ENCODE results near the gene COL12A1. TPM values are rescaled to one million over a fixed set of nuclear protein-coding genes. Genes with fewer than 3 reads are reported as not detected.

COL12A1 gene
- polyA plus RNA-seq, 4 donors = 0.67 to 32.3 (median 7.1) TPM

DNA sequence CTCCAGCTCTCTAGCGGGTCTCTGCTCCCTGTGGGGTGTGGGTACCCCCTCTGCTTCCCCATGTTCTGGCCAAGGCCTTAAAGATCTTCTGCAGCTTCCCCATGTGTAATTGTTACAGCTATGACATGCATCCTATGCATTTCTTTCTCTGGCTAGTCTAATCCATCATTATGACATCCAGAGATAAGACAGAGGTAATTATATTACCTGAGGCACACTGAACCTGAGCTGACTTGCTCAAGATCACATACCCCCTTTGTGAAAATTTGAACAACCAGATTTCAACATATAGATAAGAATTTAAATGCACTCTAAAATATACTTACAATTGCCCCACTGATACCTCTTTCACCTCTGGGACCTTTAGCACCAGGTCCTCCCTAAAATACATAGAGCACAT, 102.4 kb downstream of the COL12A1 start:
- DNase-seq (peak; percentile 10 to 66), FAIRE-seq (no peak)
- no peak overlapping the region for H3K27ac ChIP-seq (ENCODE audit: low read depth in 1 of 3, low read length in 2 of 3)
- no peaks in the 10 kb centered on the region for H3K27me3 ChIP-seq (ENCODE audit: control insufficient read depth in 3 of 3, insufficient read depth in 3 of 3, low read length in 3 of 3)
- peaks cover 0 to 2% (median 0%) of the 10 kb centered on the region in 3 donors for H3K4me1 ChIP-seq (ENCODE audit: control insufficient read depth in 3 of 3, insufficient read depth in 2 of 3, low read depth in 1 of 3, low read length in 2 of 3)
- WGBS, 3 donors = 17 to 60% (median 50%) methylated on average over 1 of the region's 1 CpG
- H3K4me3 ChIP-seq (ENCODE audit: low read depth in 1 of 3, low read length in 3 of 3) = no peak overlapping the region
- H3K36me3 ChIP-seq (ENCODE audit: control insufficient read depth in 3 of 3, insufficient read depth in 2 of 3, low read depth in 1 of 3, low read length in 3 of 3) = no peaks in the 10 kb centered on the region
- no peaks in the 10 kb centered on the region for H3K9me3 ChIP-seq (ENCODE audit: control insufficient read depth in 2 of 2, insufficient read depth in 1 of 2, low read depth in 1 of 2, low read length in 1 of 2)

DNA sequence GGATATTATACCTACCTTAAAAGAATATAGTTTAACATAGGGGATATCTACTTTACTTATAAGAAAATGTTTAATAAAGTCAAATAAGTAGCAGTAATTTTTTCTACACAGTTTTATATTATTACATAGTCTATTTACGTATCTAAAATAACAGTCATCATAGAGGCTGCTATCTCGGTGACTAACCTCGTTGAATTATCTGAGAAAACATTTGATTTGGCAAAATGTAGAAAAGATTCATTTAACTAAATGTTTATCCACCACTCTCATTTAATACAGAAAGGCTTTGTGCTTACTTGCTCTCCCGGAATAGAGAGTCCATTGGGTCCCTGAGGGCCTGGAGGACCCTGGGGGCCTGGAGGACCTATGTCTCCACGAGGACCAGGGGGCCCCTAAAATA, 103.6 kb downstream of the COL12A1 start:
- FAIRE-seq (no peak), DNase-seq (no peak)
- WGBS, 3 donors = 78 to 88% (median 83%) methylated on average over 5 of the region's 5 CpGs
- no peak overlapping the region for H3K4me3 ChIP-seq (ENCODE audit: low read depth in 1 of 3, low read length in 3 of 3)
- H3K4me1 ChIP-seq (ENCODE audit: control insufficient read depth in 3 of 3, insufficient read depth in 2 of 3, low read depth in 1 of 3, low read length in 2 of 3) = peaks cover 0 to 5% (median 0%) of the 10 kb centered on the region in 3 donors
- H3K36me3 ChIP-seq (ENCODE audit: control insufficient read depth in 3 of 3, insufficient read depth in 2 of 3, low read depth in 1 of 3, low read length in 3 of 3) = peaks cover 0 to 2% (median 0%) of the 10 kb centered on the region in 3 donors
- no peaks in the 10 kb centered on the region for H3K27me3 ChIP-seq (ENCODE audit: control insufficient read depth in 3 of 3, insufficient read depth in 3 of 3, low read length in 3 of 3)
- H3K9me3 ChIP-seq (ENCODE audit: control insufficient read depth in 2 of 2, insufficient read depth in 1 of 2, low read depth in 1 of 2, low read length in 1 of 2) = no peaks in the 10 kb centered on the region
- no peak overlapping the region for H3K27ac ChIP-seq (ENCODE audit: low read depth in 1 of 3, low read length in 2 of 3)

DNA sequence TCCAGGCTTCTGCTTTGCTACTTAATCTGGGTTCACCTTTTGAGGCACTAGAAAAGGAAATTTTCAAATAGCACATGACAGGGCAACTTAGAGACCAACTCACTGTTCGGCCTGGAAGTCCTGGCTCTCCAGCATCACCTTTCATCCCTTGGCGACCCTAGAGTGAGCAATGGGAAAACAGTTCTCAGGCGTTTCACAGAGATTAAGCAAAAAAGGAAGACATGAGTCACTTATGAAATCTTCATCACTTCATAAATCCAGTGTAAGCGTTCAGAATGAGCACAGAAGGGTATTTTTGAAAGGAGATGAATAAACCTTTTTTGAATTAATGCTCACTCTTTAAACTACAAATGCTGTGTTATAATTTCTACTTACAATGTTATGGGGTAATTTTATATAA, 104.0 kb downstream of the COL12A1 start:
- H3K4me3 ChIP-seq (ENCODE audit: low read depth in 1 of 3, low read length in 3 of 3) = no peak overlapping the region
- no peaks in the 10 kb centered on the region for H3K9me3 ChIP-seq (ENCODE audit: control insufficient read depth in 2 of 2, insufficient read depth in 1 of 2, low read depth in 1 of 2, low read length in 1 of 2)
- H3K27ac ChIP-seq (ENCODE audit: low read depth in 1 of 3, low read length in 2 of 3) = no peak overlapping the region
- no peaks in the 10 kb centered on the region for H3K27me3 ChIP-seq (ENCODE audit: control insufficient read depth in 3 of 3, insufficient read depth in 3 of 3, low read length in 3 of 3)
- DNase-seq = no peak
- peaks cover 0 to 2% (median 0%) of the 10 kb centered on the region in 3 donors for H3K36me3 ChIP-seq (ENCODE audit: control insufficient read depth in 3 of 3, insufficient read depth in 2 of 3, low read depth in 1 of 3, low read length in 3 of 3)
- FAIRE-seq = no peak
- H3K4me1 ChIP-seq (ENCODE audit: control insufficient read depth in 3 of 3, insufficient read depth in 2 of 3, low read depth in 1 of 3, low read length in 2 of 3) = peaks cover 0 to 5% (median 0%) of the 10 kb centered on the region in 3 donors
- WGBS, 3 donors = 66 to 74% (median 68%) methylated on average over 4 of the region's 4 CpGs

DNA sequence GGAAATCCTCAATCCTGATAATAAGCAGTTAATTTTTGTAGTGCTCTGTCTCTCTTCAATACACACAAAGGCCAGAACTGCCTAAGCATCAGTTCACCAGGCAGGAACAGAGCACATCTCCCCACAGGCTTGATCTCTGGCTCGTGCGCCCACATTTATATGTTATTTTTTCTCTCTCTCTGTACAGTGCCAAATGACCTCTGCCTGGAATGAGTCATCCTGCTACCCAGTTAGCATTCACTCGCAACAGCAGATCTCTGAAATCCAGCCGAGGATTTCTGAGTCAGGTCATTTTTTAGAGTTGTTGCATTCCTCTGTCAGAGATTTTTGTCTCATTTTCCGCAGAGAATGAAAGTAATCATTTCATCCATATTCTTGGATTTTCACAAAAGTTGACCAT, 107.1 kb downstream of the COL12A1 start:
- no peak for FAIRE-seq
- peaks cover 0 to 2% (median 0%) of the 10 kb centered on the region in 3 donors for H3K36me3 ChIP-seq (ENCODE audit: control insufficient read depth in 3 of 3, insufficient read depth in 2 of 3, low read depth in 1 of 3, low read length in 3 of 3)
- peaks cover 0 to 5% (median 0%) of the 10 kb centered on the region in 3 donors for H3K4me1 ChIP-seq (ENCODE audit: control insufficient read depth in 3 of 3, insufficient read depth in 2 of 3, low read depth in 1 of 3, low read length in 2 of 3)
- no peak overlapping the region for H3K4me3 ChIP-seq (ENCODE audit: low read depth in 1 of 3, low read length in 3 of 3)
- DNase-seq = peak; percentile 69 to 76
- H3K27me3 ChIP-seq (ENCODE audit: control insufficient read depth in 3 of 3, insufficient read depth in 3 of 3, low read length in 3 of 3) = no peaks in the 10 kb centered on the region
- H3K27ac ChIP-seq (ENCODE audit: low read depth in 1 of 3, low read length in 2 of 3) = peak overlapping the region in 2 of 3 donors; percentile 16 to 39
- WGBS, 3 donors = 9 to 31% (median 22%) methylated on average over 5 of the region's 5 CpGs
- no peaks in the 10 kb centered on the region for H3K9me3 ChIP-seq (ENCODE audit: control insufficient read depth in 2 of 2, insufficient read depth in 1 of 2, low read depth in 1 of 2, low read length in 1 of 2)

DNA sequence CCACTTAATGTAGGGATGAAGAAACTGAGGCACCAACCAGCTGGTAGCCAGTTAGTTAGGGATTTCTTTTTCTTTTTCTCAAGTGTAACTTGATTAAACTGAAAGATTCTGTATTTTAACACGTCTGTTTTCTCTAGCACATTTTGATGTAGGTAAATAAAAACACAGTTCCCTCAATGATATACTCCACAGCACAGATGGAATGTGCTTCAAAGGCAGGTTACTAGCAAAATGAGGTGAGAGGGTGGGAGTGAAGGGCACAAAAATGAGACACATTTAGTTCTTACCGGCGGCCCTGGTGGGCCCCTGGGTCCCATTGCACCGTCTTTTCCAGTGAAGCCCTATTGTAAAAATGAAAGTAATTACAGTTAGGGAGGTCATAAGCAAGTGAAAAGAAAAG, 108.9 kb downstream of the COL12A1 start:
- DNase-seq (no peak), FAIRE-seq (no peak)
- Histone ChIP-seq H3K4me1 (ENCODE audit: control insufficient read depth in 3 of 3, insufficient read depth in 2 of 3, low read depth in 1 of 3, low read length in 2 of 3) (peaks cover 0 to 5% (median 0%) of the 10 kb centered on the region in 3 donors), H3K36me3 (ENCODE audit: control insufficient read depth in 3 of 3, insufficient read depth in 2 of 3, low read depth in 1 of 3, low read length in 3 of 3) (peaks cover 0 to 2% (median 0%) of the 10 kb centered on the region in 3 donors), H3K4me3 (ENCODE audit: low read depth in 1 of 3, low read length in 3 of 3) (no peak overlapping the region), H3K27me3 (ENCODE audit: control insufficient read depth in 3 of 3, insufficient read depth in 3 of 3, low read length in 3 of 3) (no peaks in the 10 kb centered on the region), H3K27ac (ENCODE audit: low read depth in 1 of 3, low read length in 2 of 3) (no peak overlapping the region), H3K9me3 (ENCODE audit: control insufficient read depth in 2 of 2, insufficient read depth in 1 of 2, low read depth in 1 of 2, low read length in 1 of 2) (no peaks in the 10 kb centered on the region)
- 55 to 68% (median 58%) methylated on average over 4 of the region's 4 CpGs for WGBS, 3 donors

DNA sequence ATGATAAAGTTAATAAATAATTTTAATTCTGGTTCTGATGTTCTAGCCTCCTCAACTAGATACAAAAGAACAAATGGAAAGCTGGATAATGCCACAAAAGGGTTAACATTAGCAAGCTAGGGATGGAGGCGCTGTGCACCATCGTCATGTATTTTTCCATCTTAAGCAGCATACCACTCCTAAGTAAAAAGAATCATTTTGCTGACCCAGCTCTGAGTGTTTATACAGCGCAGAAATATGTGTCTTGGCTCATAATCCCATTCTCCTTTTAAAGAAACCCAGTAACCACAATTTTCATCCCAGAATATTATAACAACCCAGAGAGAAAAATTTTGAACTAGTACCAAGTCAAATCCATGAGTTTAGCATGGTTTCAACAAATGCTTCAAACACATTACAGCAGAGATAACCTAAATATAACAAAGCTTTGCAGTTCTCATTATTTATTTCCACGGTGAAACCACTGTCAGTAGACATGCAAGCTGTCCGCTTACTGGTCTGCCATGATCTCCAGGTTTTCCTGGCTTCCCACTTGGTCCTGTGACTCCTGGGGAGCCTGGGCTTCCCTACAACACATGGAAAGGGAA, 111.1 kb downstream of the COL12A1 start:
- no peaks in the 10 kb centered on the region for H3K9me3 ChIP-seq (ENCODE audit: control insufficient read depth in 2 of 2, insufficient read depth in 1 of 2, low read depth in 1 of 2, low read length in 1 of 2)
- FAIRE-seq = no peak
- peaks cover 0 to 5% (median 0%) of the 10 kb centered on the region in 3 donors for H3K36me3 ChIP-seq (ENCODE audit: control insufficient read depth in 3 of 3, insufficient read depth in 2 of 3, low read depth in 1 of 3, low read length in 3 of 3)
- no peak overlapping the region for H3K4me3 ChIP-seq (ENCODE audit: low read depth in 1 of 3, low read length in 3 of 3)
- peak in 1 of 2 donors; percentile 11 for DNase-seq
- peak overlapping the region in 2 of 3 donors; percentile 34 to 54 for H3K27ac ChIP-seq (ENCODE audit: low read depth in 1 of 3, low read length in 2 of 3)
- 59 to 82% (median 79%) methylated on average over 5 of the region's 5 CpGs for WGBS, 3 donors
- peaks cover 0 to 13% (median 0%) of the 10 kb centered on the region in 3 donors for H3K4me1 ChIP-seq (ENCODE audit: control insufficient read depth in 3 of 3, insufficient read depth in 2 of 3, low read depth in 1 of 3, low read length in 2 of 3)
- no peaks in the 10 kb centered on the region for H3K27me3 ChIP-seq (ENCODE audit: control insufficient read depth in 3 of 3, insufficient read depth in 3 of 3, low read length in 3 of 3)

DNA sequence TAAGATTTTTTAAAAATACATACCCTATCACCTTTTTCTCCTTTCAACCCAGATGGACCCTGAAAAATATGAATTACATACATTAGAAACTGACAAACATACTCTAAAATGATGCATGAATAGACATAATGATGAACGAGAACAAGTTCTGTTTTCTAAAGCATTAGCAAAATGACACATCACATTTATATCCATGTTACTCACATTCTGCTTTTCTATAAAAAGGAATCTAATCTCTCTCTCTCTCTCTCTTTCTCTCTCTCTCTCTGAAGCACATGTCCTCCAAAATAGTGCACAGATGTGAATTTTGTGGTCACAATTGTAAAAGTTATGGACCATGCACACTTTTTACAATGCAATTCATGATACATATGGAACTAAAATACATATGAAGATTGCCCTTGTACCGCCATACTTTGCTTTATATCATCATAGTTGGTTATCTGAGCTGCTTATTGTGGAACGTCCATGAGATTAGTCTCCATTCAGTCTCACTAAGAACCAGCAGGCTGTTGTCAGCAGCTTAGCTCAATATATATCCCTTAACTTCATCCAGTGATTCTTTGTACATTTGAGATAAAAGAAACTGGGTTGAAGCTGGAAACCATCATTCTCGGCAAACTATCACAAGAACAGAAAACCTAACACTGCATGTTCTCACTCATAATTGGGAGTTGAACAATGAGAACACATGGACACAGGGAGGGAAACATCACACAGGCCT, 114.2 kb downstream of the COL12A1 start:
- DNase-seq (no peak), FAIRE-seq (no peak)
- H3K4me1 ChIP-seq (ENCODE audit: control insufficient read depth in 3 of 3, insufficient read depth in 2 of 3, low read depth in 1 of 3, low read length in 2 of 3) = peaks cover 0 to 8% (median 0%) of the 10 kb centered on the region in 3 donors
- H3K36me3 ChIP-seq (ENCODE audit: control insufficient read depth in 3 of 3, insufficient read depth in 2 of 3, low read depth in 1 of 3, low read length in 3 of 3) = peaks cover 0 to 5% (median 0%) of the 10 kb centered on the region in 3 donors
- H3K27ac ChIP-seq (ENCODE audit: low read depth in 1 of 3, low read length in 2 of 3) = no peak overlapping the region
- WGBS, 3 donors = 80 to 87% (median 82%) methylated on average over 4 of the region's 4 CpGs
- H3K27me3 ChIP-seq (ENCODE audit: control insufficient read depth in 3 of 3, insufficient read depth in 3 of 3, low read length in 3 of 3) = no peaks in the 10 kb centered on the region
- no peaks in the 10 kb centered on the region for H3K9me3 ChIP-seq (ENCODE audit: control insufficient read depth in 2 of 2, insufficient read depth in 1 of 2, low read depth in 1 of 2, low read length in 1 of 2)
- no peak overlapping the region for H3K4me3 ChIP-seq (ENCODE audit: low read depth in 1 of 3, low read length in 3 of 3)

DNA sequence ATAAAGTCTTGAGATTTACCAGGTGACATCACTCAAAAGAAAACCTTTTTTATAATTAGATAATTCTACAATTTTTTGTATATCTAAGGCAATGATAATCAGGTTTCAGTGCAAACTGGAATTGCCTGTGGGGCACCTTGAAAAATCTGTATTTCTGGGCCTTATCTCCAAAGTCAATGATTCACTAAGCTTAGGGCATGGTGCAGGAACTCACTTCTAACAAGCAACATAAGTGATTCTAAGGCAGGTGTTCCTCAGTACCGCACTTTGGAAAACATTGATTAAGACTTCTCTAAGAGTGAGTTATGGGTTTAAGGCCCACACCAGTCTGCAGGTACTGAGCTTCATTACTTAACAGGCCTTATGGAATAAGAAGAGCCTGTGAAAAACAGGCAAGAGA, 115.3 kb downstream of the COL12A1 start:
- Histone ChIP-seq H3K27ac (ENCODE audit: low read depth in 1 of 3, low read length in 2 of 3) (peak overlapping the region in 1 of 3 donors; percentile 59), H3K4me3 (ENCODE audit: low read depth in 1 of 3, low read length in 3 of 3) (no peak overlapping the region), H3K36me3 (ENCODE audit: control insufficient read depth in 3 of 3, insufficient read depth in 2 of 3, low read depth in 1 of 3, low read length in 3 of 3) (peaks cover 0 to 5% (median 0%) of the 10 kb centered on the region in 3 donors), H3K9me3 (ENCODE audit: control insufficient read depth in 2 of 2, insufficient read depth in 1 of 2, low read depth in 1 of 2, low read length in 1 of 2) (no peaks in the 10 kb centered on the region), H3K4me1 (ENCODE audit: control insufficient read depth in 3 of 3, insufficient read depth in 2 of 3, low read depth in 1 of 3, low read length in 2 of 3) (peaks cover 0 to 10% (median 0%) of the 10 kb centered on the region in 3 donors), H3K27me3 (ENCODE audit: control insufficient read depth in 3 of 3, insufficient read depth in 3 of 3, low read length in 3 of 3) (no peaks in the 10 kb centered on the region)
- 32 to 70% (median 43%) methylated on average over 1 of the region's 1 CpG for WGBS, 3 donors
- peak; percentile 40 to 77 for DNase-seq
- no peak for FAIRE-seq
